Activated CD8-positive, alpha-beta T cell treated with anti-CD3 and anti-CD28 coated beads, Interleukin-2, amount 10 ng/mL, durations not matched to agents 7 days and 5 days (primary cell): ENCODE data around the gene PLCB2. TPM values are rescaled to one million over a fixed set of nuclear protein-coding genes. Genes with fewer than 3 reads are reported as not detected.

Experiments used
- ATAC-seq: fragments of 150-1000 bp; cut with Tn5 transposase; one replicate; pipeline ENCODE4 v1.10.0; 2021; ENCODE audit warnings: moderate library complexity
- CTCF ChIA-PET: fragments of 350-600 bp; sonication (Branson Sonifier 250); formaldehyde crosslinking; loops from one replicate; lab custom pipeline; 2021; ENCODE audit warnings: antibody characterized with exemption; lab: Charles Lee
- POLR2A ChIA-PET: fragments of 350-600 bp; sonication (Branson Sonifier 250); formaldehyde crosslinking; loops from one replicate; lab custom pipeline; 2021; ENCODE audit warnings: antibody characterized with exemption; lab: Charles Lee
- DNase-seq: peaks from one replicate; pipeline ENCODE4 v3.0.0-alpha.2; 2020
- H3K27ac Mint-ChIP-seq: one replicate; pipeline ENCODE4 v1.8.0; 2021; ENCODE audit warnings: mild to moderate bottlenecking, mixed read lengths
- H3K27me3 Mint-ChIP-seq: one replicate; pipeline ENCODE4 v1.8.0; 2021; ENCODE audit warnings: low read depth, mixed read lengths
- H3K36me3 Mint-ChIP-seq: one replicate; pipeline ENCODE4 v1.8.0; 2021; ENCODE audit warnings: low read depth, mixed read lengths
- H3K4me1 Mint-ChIP-seq: one replicate; pipeline ENCODE4 v1.8.0; 2021; ENCODE audit warnings: low read depth, mixed read lengths
- H3K4me3 Mint-ChIP-seq: one replicate; pipeline ENCODE4 v1.8.0; 2021; ENCODE audit warnings: mild to moderate bottlenecking, mixed read lengths
- H3K9me3 Mint-ChIP-seq: one replicate; pipeline ENCODE4 v1.8.0; 2022; ENCODE audit warnings: mixed read lengths; ENCODE audit not compliant: insufficient read depth
- total RNA-seq, 2 experiments: library from RNA; stranded (reverse); gene quantifications; one replicate each; pipeline ENCODE4 v1.2.3, GENCODE V29; 2021

PLCB2 gene
- total RNA-seq, 2 experiments from 2014 or later = 133 to 160 TPM

DNA sequence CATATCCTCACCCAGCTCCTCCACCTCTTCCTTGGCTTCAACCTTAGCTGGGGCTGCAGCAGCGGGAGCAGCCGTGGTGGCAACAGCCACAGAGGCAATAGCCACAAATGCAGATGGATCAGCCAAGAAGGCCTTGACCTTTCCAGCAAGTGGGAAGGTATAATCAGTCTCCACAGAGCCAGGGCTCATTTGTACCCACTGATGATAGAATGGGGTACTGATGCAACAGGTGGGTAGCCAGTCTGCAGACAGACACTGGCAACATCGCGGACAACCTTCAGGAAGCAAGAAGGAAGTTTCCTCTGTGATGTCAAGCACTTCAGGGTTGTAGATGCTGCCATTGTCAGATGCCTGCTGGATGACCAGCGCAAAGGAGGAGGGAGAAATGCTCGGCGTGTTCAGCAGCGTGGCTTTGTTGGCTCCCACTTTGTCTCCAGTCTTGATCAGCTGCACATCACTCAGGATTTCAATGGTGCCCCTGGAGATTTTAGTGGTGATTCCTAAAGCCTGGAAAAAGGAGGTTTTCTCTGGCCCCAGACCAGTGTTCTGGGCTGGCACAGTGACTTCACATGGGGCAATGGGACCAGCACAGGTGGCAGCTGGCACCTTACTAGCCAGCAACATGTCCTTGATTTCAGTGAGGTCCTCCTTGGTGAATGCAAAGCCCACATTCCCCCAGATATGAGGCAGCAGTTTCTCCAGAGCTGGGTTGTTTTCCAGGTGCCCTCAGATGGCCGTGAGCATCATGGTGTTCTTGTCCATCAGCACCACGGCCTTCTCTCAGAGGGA, 4.8 kb upstream of the PLCB2 start:
- Mint-ChIP-seq H3K4me3 (no peak overlapping the region), H3K27me3 (peaks cover 49% of the 10 kb centered on the region), H3K36me3 (no peaks in the 10 kb centered on the region), H3K27ac (no peak overlapping the region), H3K4me1 (peaks cover 27% of the 10 kb centered on the region), H3K9me3 (no peaks in the 10 kb centered on the region)
- ChIA-PET CTCF (interaction anchor here (0.8 to 21.9 kb wide), 7 partner anchors 7 to 86 kb away, joined by 3 to 559 read pairs (median 3); partner anchors contain the start of genes ANKRD63, CCDC9B and INAFM2), POLR2A (interaction anchor here (0.8 to 0.9 kb wide), 2 partner anchors 20 to 119 kb away, joined by 3 to 5 read pairs; no protein-coding TSS in a partner anchor)
- ATAC-seq (no peak), DNase-seq (no peak)

- no peak for DNase-seq
- Mint-ChIP-seq H3K36me3 (peaks cover 7% of the 10 kb centered on the region), H3K27ac (no peak overlapping the region), H3K9me3 (no peaks in the 10 kb centered on the region), H3K27me3 (peaks cover 36% of the 10 kb centered on the region), H3K4me3 (no peak overlapping the region), H3K4me1 (peaks cover 34% of the 10 kb centered on the region)
- CTCF ChIA-PET = interaction anchor here (1.2 to 21.9 kb wide), 8 partner anchors 9 to 93 kb away, joined by 3 to 559 read pairs (median 25); partner anchors contain the start of genes ANKRD63, CCDC9B and INAFM2
- no peak for ATAC-seq
- POLR2A ChIA-PET = interaction anchor here (0.9 to 3.8 kb wide), 2 partner anchors 12 to 33 kb away, joined by 3 to 21 read pairs; no protein-coding TSS in a partner anchor
Measured at GRCh38 chr15:40310993-40311392, 3.3 kb upstream of the PLCB2 start.

DNA sequence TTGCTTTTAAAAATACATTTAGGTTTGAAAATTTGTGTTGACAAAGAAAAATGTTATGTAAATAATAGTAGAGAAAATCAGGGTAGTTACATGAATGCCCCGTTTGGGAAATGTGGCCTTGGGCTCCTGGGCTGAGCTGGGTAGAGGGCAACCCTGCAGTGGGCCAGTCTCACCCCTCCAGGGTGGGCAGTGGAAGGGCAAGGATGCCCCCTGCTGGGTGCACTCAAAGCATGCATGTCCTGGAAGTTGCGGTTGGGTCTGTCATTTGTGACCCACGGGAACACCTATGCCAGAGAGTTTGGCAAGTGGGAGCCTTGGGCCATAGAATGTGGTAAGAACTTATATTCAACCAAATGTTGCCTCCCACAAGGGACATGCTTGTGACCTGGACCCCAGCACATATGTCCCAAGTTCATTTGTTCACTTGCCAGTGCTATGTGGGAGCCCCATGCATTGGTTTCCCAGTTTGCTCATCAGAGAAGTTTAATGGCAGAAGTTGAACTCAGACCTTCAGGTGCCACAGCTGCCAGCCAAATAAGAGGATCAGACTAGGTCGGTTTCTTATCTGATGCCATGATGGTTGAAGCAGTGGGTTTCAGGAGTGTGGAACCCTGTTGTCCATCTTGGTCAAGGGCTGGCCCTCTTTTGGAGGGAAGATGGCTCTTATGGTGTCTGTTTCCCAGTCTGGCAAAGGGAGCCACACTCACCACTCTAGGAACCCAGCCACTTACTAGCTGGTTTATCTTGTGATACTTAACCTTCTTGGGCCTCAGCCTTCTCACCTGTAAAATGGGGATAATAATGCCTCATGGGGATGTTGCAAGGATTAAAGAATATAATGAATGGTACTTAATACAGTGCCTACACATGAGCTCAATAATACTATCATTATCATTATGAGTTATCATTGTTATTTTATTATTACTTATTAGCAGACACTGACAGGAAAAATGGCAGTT, 2.5 kb upstream of the PLCB2 start:
- peaks cover 39% of the 10 kb centered on the region for H3K4me1 Mint-ChIP-seq
- no peak for ATAC-seq
- POLR2A ChIA-PET = interaction anchor here (0.9 to 3.8 kb wide), 3 partner anchors 13 to 32 kb away, joined by 3 to 21 read pairs (median 4); no protein-coding TSS in a partner anchor

DNA sequence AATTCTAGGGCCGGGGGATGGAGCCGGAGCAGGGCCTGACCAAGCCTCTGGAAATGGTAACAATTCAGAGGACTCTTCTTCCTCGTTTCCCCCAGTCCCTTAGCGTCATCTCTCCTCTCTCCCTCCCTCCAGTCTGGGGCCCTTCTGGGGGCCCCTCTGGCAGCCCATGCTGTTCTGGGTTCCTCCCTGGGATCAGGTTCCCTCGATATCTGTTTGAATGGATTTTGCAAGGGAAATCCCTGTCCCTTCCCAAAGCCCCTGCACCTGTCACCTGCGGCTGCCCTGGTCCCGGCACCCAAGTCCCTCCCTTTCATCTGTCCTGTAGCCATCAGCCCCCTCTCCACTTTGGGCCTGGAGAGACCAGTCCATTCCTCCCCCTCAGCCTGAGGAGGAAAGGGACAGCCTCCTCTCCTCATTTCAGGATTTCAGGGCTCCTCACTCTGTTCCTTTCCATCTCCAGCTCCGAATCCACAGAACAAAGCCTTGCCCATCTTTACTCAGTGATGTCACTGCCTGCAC, 1.7 kb upstream of the PLCB2 start:
- POLR2A ChIA-PET = interaction anchor here (0.8 to 3.8 kb wide), 5 partner anchors 14 to 680 kb away, joined by 3 to 21 read pairs (median 4); partner anchors contain the start of genes CHST14 and INAFM2
- H3K27me3 Mint-ChIP-seq = peaks cover 26% of the 10 kb centered on the region
- peaks cover 8% of the 10 kb centered on the region for H3K36me3 Mint-ChIP-seq
- H3K9me3 Mint-ChIP-seq = no peaks in the 10 kb centered on the region
- DNase-seq (no peak), ATAC-seq (no peak)
- CTCF ChIA-PET = interaction anchor here (0.7 to 21.9 kb wide), 32 partner anchors 8 to 421 kb away, joined by 3 to 559 read pairs (median 4); partner anchors contain the start of genes ANKRD63, BUB1B, CCDC9B and INAFM2
- peak overlapping the region; percentile 99 for H3K4me3 Mint-ChIP-seq
- peak overlapping the region; percentile 98 for H3K27ac Mint-ChIP-seq
- H3K4me1 Mint-ChIP-seq = peaks cover 43% of the 10 kb centered on the region

More for the DNA sequence above, 2.5 kb upstream of the PLCB2 start:
- Mint-ChIP-seq H3K4me3 (peak overlapping the region; percentile 99), H3K36me3 (peaks cover 7% of the 10 kb centered on the region), H3K27me3 (peaks cover 31% of the 10 kb centered on the region), H3K9me3 (no peaks in the 10 kb centered on the region), H3K27ac (peak overlapping the region; percentile 98)
- CTCF ChIA-PET = interaction anchor here (0.7 to 21.9 kb wide), 32 partner anchors 9 to 422 kb away, joined by 3 to 559 read pairs (median 4); partner anchors contain the start of genes ANKRD63, BUB1B, CCDC9B and INAFM2
- peak; percentile 76 for DNase-seq

GRCh38 chr15:40306908-40307307, 827 bp downstream of the PLCB2 start:
- Mint-ChIP-seq H3K4me3 (peak overlapping the region; percentile 99), H3K27ac (peak overlapping the region; percentile 98), H3K27me3 (peaks cover 7% of the 10 kb centered on the region), H3K4me1 (peaks cover 38% of the 10 kb centered on the region), H3K9me3 (no peaks in the 10 kb centered on the region), H3K36me3 (peaks cover 26% of the 10 kb centered on the region)
- DNase-seq = peak; percentile 38
- CTCF ChIA-PET = interaction anchor here (0.7 to 21.9 kb wide), 30 partner anchors 9 to 258 kb away, joined by 3 to 559 read pairs (median 4); partner anchors contain the start of genes ANKRD63, BMF, CCDC9B and DISP2
- POLR2A ChIA-PET = interaction anchor here (1.0 to 3.0 kb wide), 8 partner anchors 11 to 29 kb away, joined by 3 to 17 read pairs (median 7); partner anchors contain the start of gene INAFM2
- peak; percentile 28 for ATAC-seq

GRCh38 chr15:40306371-40306770, 1.4 kb downstream of the PLCB2 start:
- Mint-ChIP-seq H3K36me3 (peaks cover 31% of the 10 kb centered on the region), H3K4me3 (peak overlapping the region; percentile 99), H3K27ac (peak overlapping the region; percentile 98), H3K4me1 (peaks cover 38% of the 10 kb centered on the region), H3K27me3 (peaks cover 4% of the 10 kb centered on the region), H3K9me3 (no peaks in the 10 kb centered on the region)
- ChIA-PET POLR2A (interaction anchor here (1.0 to 3.0 kb wide), 7 partner anchors 10 to 29 kb away, joined by 3 to 17 read pairs (median 8); partner anchors contain the start of gene INAFM2), CTCF (interaction anchor here (0.9 to 21.9 kb wide), 18 partner anchors 10 to 197 kb away, joined by 3 to 559 read pairs (median 5); partner anchors contain the start of genes ANKRD63, BMF, CCDC9B and INAFM2)
- DNase-seq = no peak
- ATAC-seq = no peak

- DNase-seq = no peak
- no peak for ATAC-seq
- no peak overlapping the region for H3K4me3 Mint-ChIP-seq
- no peaks in the 10 kb centered on the region for H3K27me3 Mint-ChIP-seq
- H3K27ac Mint-ChIP-seq = no peak overlapping the region
- H3K4me1 Mint-ChIP-seq = peaks cover 38% of the 10 kb centered on the region
- H3K9me3 Mint-ChIP-seq = no peaks in the 10 kb centered on the region
- peaks cover 40% of the 10 kb centered on the region for H3K36me3 Mint-ChIP-seq
- ChIA-PET CTCF (interaction anchor here (1.1 to 21.9 kb wide), 3 partner anchors 29 to 88 kb away, joined by 3 to 559 read pairs (median 7); no protein-coding TSS in a partner anchor), POLR2A (no interaction called here)
Measured at GRCh38 chr15:40305281-40305680, 2.5 kb downstream of the PLCB2 start.

- CTCF ChIA-PET = interaction anchor here (0.9 to 21.9 kb wide), 4 partner anchors 17 to 27 kb away, joined by 3 to 559 read pairs (median 4); partner anchors contain the start of genes ANKRD63 and INAFM2
- DNase-seq = no peak
- no peak overlapping the region for H3K27ac Mint-ChIP-seq
- H3K4me1 Mint-ChIP-seq = peaks cover 22% of the 10 kb centered on the region
- ATAC-seq = no peak
- H3K36me3 Mint-ChIP-seq = peaks cover 51% of the 10 kb centered on the region
- H3K4me3 Mint-ChIP-seq = no peak overlapping the region
- H3K9me3 Mint-ChIP-seq = no peaks in the 10 kb centered on the region
- no peaks in the 10 kb centered on the region for H3K27me3 Mint-ChIP-seq
- POLR2A ChIA-PET = interaction anchor here (1.0 kb wide), 1 partner anchor 18 kb away, joined by 3 read pairs; no protein-coding TSS in a partner anchor
Measured at GRCh38 chr15:40303576-40303975, 4.2 kb downstream of the PLCB2 start.

DNA sequence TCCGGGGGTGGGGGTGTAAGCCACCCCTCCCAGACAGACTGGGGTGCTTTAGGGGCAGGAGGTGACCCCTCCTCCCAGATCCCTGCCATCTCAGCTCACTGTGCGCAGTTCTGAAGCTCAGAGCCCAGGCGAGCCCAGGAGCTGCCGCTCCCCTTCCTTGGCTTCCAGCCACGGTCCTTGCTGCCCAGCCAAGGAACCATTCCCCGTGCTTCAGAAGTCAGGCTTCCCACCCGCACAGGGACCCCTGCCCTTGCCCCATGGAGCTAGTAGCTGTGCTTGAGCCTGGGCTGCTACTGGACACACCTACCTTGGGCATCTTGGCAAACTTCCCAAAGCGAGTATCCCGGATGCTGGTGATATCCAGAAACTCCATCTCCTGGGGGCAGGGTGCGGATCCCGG, 4.8 kb downstream of the PLCB2 start:
- peaks cover 52% of the 10 kb centered on the region for H3K36me3 Mint-ChIP-seq
- POLR2A ChIA-PET = interaction anchor here (0.7 to 1.0 kb wide), 2 partner anchors 18 to 240 kb away, joined by 3 read pairs; no protein-coding TSS in a partner anchor

DNA sequence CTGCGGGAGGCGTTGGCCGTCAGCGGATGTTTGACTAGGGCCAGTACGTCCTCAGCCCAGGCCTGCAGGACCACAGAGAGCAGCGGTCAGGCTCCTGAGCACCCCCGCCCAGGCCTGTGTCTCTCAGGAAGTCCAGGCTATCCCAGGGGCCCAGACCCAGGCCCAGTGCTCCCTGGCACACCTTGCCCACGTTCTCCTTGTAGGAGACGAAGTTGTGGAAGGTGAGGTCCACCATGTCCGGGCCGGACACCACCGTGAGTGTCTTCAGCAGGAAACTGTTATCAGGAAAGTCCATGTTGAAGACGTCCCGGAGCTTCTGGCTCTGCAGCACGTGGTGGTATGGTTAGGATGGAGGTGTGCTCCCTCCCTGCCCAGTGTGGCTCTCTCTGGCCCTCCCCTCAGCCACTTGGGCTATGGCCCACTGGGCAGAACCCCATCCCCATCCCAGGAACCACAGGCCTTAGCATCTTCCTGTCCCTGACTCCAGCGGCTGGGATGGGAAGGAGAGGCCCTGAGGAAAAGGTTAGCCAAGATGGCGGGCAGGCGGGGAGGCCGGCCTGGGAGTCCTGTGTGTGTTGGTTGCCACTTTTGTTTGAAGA, 5.3 kb downstream of the PLCB2 start:
- ChIA-PET POLR2A (interaction anchor here (0.7 kb wide), 1 partner anchor 240 kb away, joined by 3 read pairs; no protein-coding TSS in a partner anchor), CTCF (interaction anchor here (0.9 to 21.9 kb wide), 3 partner anchors 18 to 26 kb away, joined by 4 to 559 read pairs (median 4); partner anchors contain the start of gene ANKRD63)
- Mint-ChIP-seq H3K36me3 (peaks cover 55% of the 10 kb centered on the region), H3K4me1 (peaks cover 19% of the 10 kb centered on the region), H3K27me3 (no peaks in the 10 kb centered on the region), H3K27ac (no peak overlapping the region), H3K9me3 (no peaks in the 10 kb centered on the region), H3K4me3 (no peak overlapping the region)
- DNase-seq (no peak), ATAC-seq (no peak)

More for the DNA sequence above, 4.8 kb downstream of the PLCB2 start:
- Mint-ChIP-seq H3K4me1 (peaks cover 19% of the 10 kb centered on the region), H3K27ac (no peak overlapping the region), H3K27me3 (no peaks in the 10 kb centered on the region), H3K4me3 (no peak overlapping the region), H3K9me3 (no peaks in the 10 kb centered on the region)
- CTCF ChIA-PET = interaction anchor here (0.9 to 21.9 kb wide), 4 partner anchors 17 to 27 kb away, joined by 3 to 559 read pairs (median 4); partner anchors contain the start of genes ANKRD63 and INAFM2
- DNase-seq (no peak), ATAC-seq (no peak)
